AG04450 (cell line): ENCODE results near the gene ZBTB7C. TPM values are rescaled to one million over a fixed set of nuclear protein-coding genes. Genes with fewer than 3 reads are reported as not detected.

Experiments used
- CTCF ChIA-PET: fragments of 300-600, 350-600 bp; formaldehyde crosslinking; extraction: SDS; loops from one replicate; lab custom pipeline; 2022; ENCODE audit warnings: antibody characterized with exemption, inconsistent platforms; lab: Charles Lee
- POLR2A ChIA-PET: fragments of 350-600 bp; formaldehyde crosslinking; extraction: SDS; loops from one replicate; lab custom pipeline; 2021; ENCODE audit warnings: antibody characterized with exemption, inconsistent platforms; lab: Yijun Ruan, JAX
- DNase-seq: peaks from one replicate; pipeline ENCODE4 v3.0.0-alpha.2; 2011; ENCODE audit warnings: low read depth, low spot score
- H3K27ac ChIP-seq: one replicate; pipeline ENCODE4 v1.5.1; 2012; ENCODE audit warnings: low read depth, low read length, control low read depth
- H3K27me3 ChIP-seq: one replicate; pipeline ENCODE4 v1.6.0; 2012; ENCODE audit warnings: low read length; ENCODE audit not compliant: control insufficient read depth, insufficient read depth
- H3K4me3 ChIP-seq: 2 replicates; pipeline ENCODE4 v1.5.1; 2011; ENCODE audit warnings: mild to moderate bottlenecking, low read depth, low read length, control low read depth
- H3K9me3 ChIP-seq: 2 replicates; pipeline ENCODE4 v1.5.1; 2012; ENCODE audit warnings: low read length; ENCODE audit not compliant: control insufficient read depth, insufficient read depth
- CTCF ChIP-seq: IDR thresholded peaks from 2 replicates; pipeline ENCODE4 v1.5.1; 2011; ENCODE audit warnings: low read depth, low read length, control low read depth, inconsistent platforms
- polyA plus RNA-seq: library from polyadenylated mRNA; depleted of rRNA; stranded (reverse); fragments of >200 nt; gene quantifications from 2 replicates; pipeline ENCODE4 v1.2.3, GENCODE V29; 2011

Gene ZBTB7C
- polyA plus RNA-seq, 1 experiment = not detected

- H3K27me3 ChIP-seq = peaks cover 21% of the 10 kb centered on the region
- no peak for TF ChIP-seq CTCF
Observed at GRCh38 chr18:48433541-48433940, 24.4 kb upstream of the ZBTB7C start.

GRCh38 chr18:48430150-48430549 lies 21.0 kb upstream of the ZBTB7C start:
- POLR2A ChIA-PET = no interaction called here
- H3K27ac ChIP-seq = no peak overlapping the region
- H3K27me3 ChIP-seq = peaks cover 24% of the 10 kb centered on the region
- CTCF ChIA-PET = interaction anchor here (1.7 kb wide), 1 partner anchor 15 kb away, joined by 8 read pairs; no protein-coding TSS in a partner anchor
- H3K9me3 ChIP-seq = no peaks in the 10 kb centered on the region
- DNase-seq = no peak
- H3K4me3 ChIP-seq = no peak overlapping the region
- TF ChIP-seq CTCF = no peak

More at GRCh38 chr18:48433541-48433940, 24.4 kb upstream of the ZBTB7C start:
- H3K9me3 ChIP-seq = no peaks in the 10 kb centered on the region
- CTCF ChIA-PET = interaction anchor here (1.2 kb wide), 1 partner anchor 12 kb away, joined by 4 read pairs; no protein-coding TSS in a partner anchor
- no peak for DNase-seq
- POLR2A ChIA-PET = no interaction called here
- H3K4me3 ChIP-seq = no peak overlapping the region
- H3K27ac ChIP-seq = no peak overlapping the region

GRCh38 chr18:48428475-48429177 lies 19.4 kb upstream of the ZBTB7C start:
- Histone ChIP-seq H3K9me3 (no peaks in the 10 kb centered on the region), H3K27me3 (peaks cover 32% of the 10 kb centered on the region), H3K4me3 (no peak overlapping the region), H3K27ac (no peak overlapping the region)
- no peak for TF ChIP-seq CTCF
- POLR2A ChIA-PET = no interaction called here
- DNase-seq = no peak
- CTCF ChIA-PET = interaction anchor here (0.7 to 2.2 kb wide), 3 partner anchors 17 to 29 kb away, joined by 3 to 10 read pairs (median 10); no protein-coding TSS in a partner anchor

- DNase-seq = no peak
- Histone ChIP-seq H3K9me3 (no peaks in the 10 kb centered on the region), H3K27ac (no peak overlapping the region), H3K4me3 (no peak overlapping the region), H3K27me3 (peaks cover 44% of the 10 kb centered on the region)
- ChIA-PET CTCF (interaction anchor here (0.9 kb wide), 1 partner anchor 22 kb away, joined by 3 read pairs; no protein-coding TSS in a partner anchor), POLR2A (no interaction called here)
- no peak for TF ChIP-seq CTCF
Observed at GRCh38 chr18:48422947-48423378, 13.8 kb upstream of the ZBTB7C start.
